ENCODE results near the gene FAM169A.
"Not testable (repeated sequence)": the region's sequence is repeated elsewhere in the genome, so short reads cannot be mapped to it uniquely, and the experiment has no call there.

FAM169A gene

DNA sequence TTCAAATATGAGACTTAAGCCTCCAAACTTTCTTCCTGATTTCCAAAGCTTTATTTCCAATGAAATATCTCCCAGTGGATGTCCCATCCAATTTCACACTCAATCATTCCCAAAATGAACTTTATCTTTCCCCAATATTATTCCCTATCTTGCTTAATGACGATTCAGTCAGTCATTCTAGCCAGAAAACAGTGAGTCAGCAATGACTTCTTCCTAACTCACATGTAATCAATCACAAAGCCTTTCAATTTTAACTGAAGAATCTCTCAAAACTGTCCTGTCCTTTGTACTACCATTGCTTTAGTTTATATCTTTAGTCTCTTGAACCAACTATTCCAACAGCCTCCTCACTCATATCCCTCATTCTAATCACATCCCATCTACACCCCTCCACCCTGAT lies 64.2 kb downstream of the FAM169A start:
- no peaks in the 10 kb centered on the region for H3K27me3 ChIP-seq (ENCODE audit: control insufficient read depth in 1 of 2, insufficient read depth in 2 of 2, low read length in 2 of 2)
- H3K36me3 ChIP-seq (ENCODE audit: control insufficient read depth in 1 of 2, insufficient read depth in 2 of 2, low read length in 2 of 2): no peaks in the 10 kb centered on the region
- no peaks in the 10 kb centered on the region for H3K4me1 ChIP-seq (ENCODE audit: control insufficient read depth in 1 of 2, insufficient read depth in 2 of 2, low read length in 2 of 2)
- no peaks in the 10 kb centered on the region for H3K9me3 ChIP-seq (ENCODE audit: control insufficient read depth in 1 of 2, low read length in 2 of 2)
- no peak overlapping the region for H3K9ac ChIP-seq (ENCODE audit: low read depth in 1 of 2, low read length in 2 of 2)
- H3K4me3 ChIP-seq (ENCODE audit: low read depth in 1 of 2, low read length in 2 of 2): no peak overlapping the region
- H3K27ac ChIP-seq (ENCODE audit: low read depth, low read length): no peak overlapping the region

DNA sequence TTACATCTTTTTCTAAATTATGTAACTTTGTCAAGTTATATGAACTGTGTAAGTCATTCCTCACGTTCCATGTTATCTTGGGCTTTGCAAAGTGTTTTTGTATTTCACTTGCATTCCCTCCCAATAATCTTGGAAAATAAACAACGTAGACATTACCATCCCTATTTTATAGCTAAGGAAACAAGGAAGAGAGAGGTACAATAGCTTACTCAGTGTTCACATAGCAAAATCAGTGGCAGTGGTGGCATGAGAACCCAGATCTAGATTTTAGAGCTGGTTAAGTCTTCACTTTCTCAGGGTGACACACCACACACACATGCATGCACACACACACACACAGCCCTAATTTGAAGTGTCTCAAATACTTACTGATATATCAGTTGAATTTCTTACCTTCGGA lies 65.0 kb downstream of the FAM169A start:
- Histone ChIP-seq H3K9ac (ENCODE audit: low read depth in 1 of 2, low read length in 2 of 2) (no peak overlapping the region), H3K4me3 (ENCODE audit: low read depth in 1 of 2, low read length in 2 of 2) (no peak overlapping the region), H3K27me3 (ENCODE audit: control insufficient read depth in 1 of 2, insufficient read depth in 2 of 2, low read length in 2 of 2) (no peaks in the 10 kb centered on the region), H3K9me3 (ENCODE audit: control insufficient read depth in 1 of 2, low read length in 2 of 2) (no peaks in the 10 kb centered on the region), H3K4me1 (ENCODE audit: control insufficient read depth in 1 of 2, insufficient read depth in 2 of 2, low read length in 2 of 2) (no peaks in the 10 kb centered on the region), H3K36me3 (ENCODE audit: control insufficient read depth in 1 of 2, insufficient read depth in 2 of 2, low read length in 2 of 2) (no peaks in the 10 kb centered on the region), H3K27ac (ENCODE audit: low read depth, low read length) (no peak overlapping the region)

DNA sequence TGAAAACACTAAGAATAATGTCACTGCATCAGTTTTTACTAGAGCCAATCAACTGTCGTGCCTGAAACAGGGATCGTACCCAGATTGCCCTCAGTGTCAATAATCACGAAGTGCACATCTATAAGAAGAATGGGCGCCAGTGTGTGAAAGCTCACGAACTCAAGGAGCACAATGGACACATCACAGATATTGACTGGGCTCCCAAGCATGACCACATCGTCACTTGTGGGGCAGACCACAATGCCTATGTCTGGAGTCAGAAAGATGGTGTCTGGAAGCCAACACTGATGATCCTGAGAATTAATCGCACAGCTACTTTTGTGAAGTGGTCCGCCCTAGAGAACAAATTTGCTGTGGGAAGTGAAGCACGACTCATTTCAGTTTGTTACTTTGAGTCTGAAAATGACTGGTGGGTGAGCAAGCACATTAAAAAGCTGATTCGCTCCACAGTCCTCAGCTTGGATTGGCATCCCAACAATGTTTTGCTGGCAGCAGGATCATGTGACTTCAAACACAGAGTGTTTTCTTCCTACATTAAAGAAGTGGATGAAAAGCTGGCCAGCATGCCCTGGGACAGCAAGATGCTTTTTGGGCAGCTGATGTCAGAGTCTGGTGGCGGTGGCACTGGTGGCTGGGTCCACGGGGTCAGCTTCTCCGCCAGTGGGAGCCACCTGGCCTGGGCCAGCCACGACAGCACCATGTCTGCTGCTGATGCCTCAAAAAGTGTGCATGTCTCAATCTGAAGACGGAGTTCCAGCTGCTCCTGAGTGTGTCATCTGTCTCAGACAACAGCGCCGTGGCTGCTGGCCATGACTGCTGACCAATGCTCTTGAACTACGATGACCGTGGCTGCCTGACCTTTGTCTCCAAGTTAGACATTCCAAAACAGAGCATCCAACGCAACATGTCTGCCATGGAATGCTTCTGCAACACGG lies 66.9 kb downstream of the FAM169A start:
- Histone ChIP-seq H3K4me1 (ENCODE audit: control insufficient read depth in 1 of 2, insufficient read depth in 2 of 2, low read length in 2 of 2) (no peaks in the 10 kb centered on the region), H3K27ac (ENCODE audit: low read depth, low read length) (no peak overlapping the region), H3K4me3 (ENCODE audit: low read depth in 1 of 2, low read length in 2 of 2) (no peak overlapping the region), H3K9me3 (ENCODE audit: control insufficient read depth in 1 of 2, low read length in 2 of 2) (no peaks in the 10 kb centered on the region), H3K27me3 (ENCODE audit: control insufficient read depth in 1 of 2, insufficient read depth in 2 of 2, low read length in 2 of 2) (no peaks in the 10 kb centered on the region), H3K36me3 (ENCODE audit: control insufficient read depth in 1 of 2, insufficient read depth in 2 of 2, low read length in 2 of 2) (no peaks in the 10 kb centered on the region), H3K9ac (ENCODE audit: low read depth in 1 of 2, low read length in 2 of 2) (no peak overlapping the region)

DNA sequence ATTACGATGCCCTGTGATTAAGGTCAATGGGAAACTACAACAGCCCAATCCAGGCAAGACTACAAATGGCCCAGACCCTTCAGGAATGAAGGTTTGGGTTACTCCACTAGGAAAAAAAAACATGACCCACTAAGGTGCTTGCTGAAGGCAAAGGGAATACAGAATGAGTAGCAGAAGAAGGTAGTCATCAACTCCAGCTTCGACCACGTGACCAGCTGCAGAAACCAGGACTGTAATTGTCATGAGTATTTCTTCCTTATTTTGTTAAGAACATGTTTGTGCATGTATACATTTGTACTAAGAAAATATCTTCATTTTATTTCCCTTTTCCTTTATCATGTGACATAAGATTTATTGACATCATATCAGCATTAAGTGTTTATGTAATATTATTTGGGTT lies 74.5 kb downstream of the FAM169A start:
- H3K36me3 ChIP-seq (ENCODE audit: control insufficient read depth in 1 of 2, insufficient read depth in 2 of 2, low read length in 2 of 2); H3K27ac ChIP-seq (ENCODE audit: low read depth, low read length); H3K27me3 ChIP-seq (ENCODE audit: control insufficient read depth in 1 of 2, insufficient read depth in 2 of 2, low read length in 2 of 2); H3K4me1 ChIP-seq (ENCODE audit: control insufficient read depth in 1 of 2, insufficient read depth in 2 of 2, low read length in 2 of 2); H3K4me3 ChIP-seq (ENCODE audit: low read depth in 1 of 2, low read length in 2 of 2); H3K9me3 ChIP-seq (ENCODE audit: control insufficient read depth in 1 of 2, low read length in 2 of 2); H3K9ac ChIP-seq (ENCODE audit: low read depth in 1 of 2, low read length in 2 of 2): not testable (repeated sequence)

DNA sequence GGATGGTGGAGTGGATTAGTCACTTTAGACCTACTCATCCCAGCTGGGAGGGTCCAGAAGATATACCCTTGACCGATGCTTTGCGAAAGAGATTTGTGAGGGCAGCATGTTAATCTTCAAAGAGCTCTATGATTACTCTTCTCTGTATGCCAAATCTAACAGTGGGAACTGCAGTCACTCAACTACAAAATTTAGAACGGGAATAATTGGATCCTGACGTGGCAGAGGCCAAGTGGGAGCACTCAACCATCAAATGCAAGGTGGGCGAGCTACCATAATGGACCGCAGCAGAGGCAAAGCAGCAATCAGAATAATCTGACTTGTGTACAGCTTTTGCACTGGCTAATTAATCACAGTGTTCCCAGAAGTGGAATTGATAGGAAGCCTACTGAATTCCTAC lies 78.8 kb downstream of the FAM169A start:
- Histone ChIP-seq H3K4me3 (ENCODE audit: low read depth in 1 of 2, low read length in 2 of 2) (no peak overlapping the region), H3K4me1 (ENCODE audit: control insufficient read depth in 1 of 2, insufficient read depth in 2 of 2, low read length in 2 of 2) (no peaks in the 10 kb centered on the region)

DNA sequence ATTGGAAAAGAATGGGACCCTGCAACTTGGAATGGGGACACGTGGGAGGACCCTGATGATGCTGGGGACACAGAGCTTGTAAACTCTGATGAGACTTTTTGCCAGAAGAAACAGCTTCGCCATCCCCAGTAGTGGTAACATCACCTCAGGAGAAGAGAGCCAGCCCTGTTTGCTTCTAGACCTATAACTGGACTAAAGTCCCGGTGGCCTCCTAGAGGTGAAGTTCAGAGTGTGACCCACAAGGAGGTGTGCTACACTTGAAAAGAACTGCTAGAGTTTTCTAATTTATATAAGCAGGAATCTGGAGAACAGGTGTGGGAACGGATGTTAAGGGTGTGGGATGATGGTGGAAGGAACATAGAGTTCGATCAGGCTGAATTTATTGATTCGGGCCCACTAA lies 79.3 kb downstream of the FAM169A start:
- H3K4me3 ChIP-seq (ENCODE audit: low read depth in 1 of 2, low read length in 2 of 2): no peak overlapping the region
- no peaks in the 10 kb centered on the region for H3K36me3 ChIP-seq (ENCODE audit: control insufficient read depth in 1 of 2, insufficient read depth in 2 of 2, low read length in 2 of 2)
- H3K9me3 ChIP-seq (ENCODE audit: control insufficient read depth in 1 of 2, low read length in 2 of 2): no peaks in the 10 kb centered on the region
- H3K27me3 ChIP-seq (ENCODE audit: control insufficient read depth in 1 of 2, insufficient read depth in 2 of 2, low read length in 2 of 2): no peaks in the 10 kb centered on the region
- no peaks in the 10 kb centered on the region for H3K4me1 ChIP-seq (ENCODE audit: control insufficient read depth in 1 of 2, insufficient read depth in 2 of 2, low read length in 2 of 2)
- no peak overlapping the region for H3K27ac ChIP-seq (ENCODE audit: low read depth, low read length)
- H3K9ac ChIP-seq (ENCODE audit: low read depth in 1 of 2, low read length in 2 of 2): no peak overlapping the region

More for the DNA sequence above, 78.8 kb downstream of the FAM169A start:
- no peaks in the 10 kb centered on the region for H3K27me3 ChIP-seq (ENCODE audit: control insufficient read depth in 1 of 2, insufficient read depth in 2 of 2, low read length in 2 of 2)
- H3K9ac ChIP-seq (ENCODE audit: low read depth in 1 of 2, low read length in 2 of 2): no peak overlapping the region
- H3K27ac ChIP-seq (ENCODE audit: low read depth, low read length): no peak overlapping the region
- H3K9me3 ChIP-seq (ENCODE audit: control insufficient read depth in 1 of 2, low read length in 2 of 2): no peaks in the 10 kb centered on the region
- H3K36me3 ChIP-seq (ENCODE audit: control insufficient read depth in 1 of 2, insufficient read depth in 2 of 2, low read length in 2 of 2): no peaks in the 10 kb centered on the region

DNA sequence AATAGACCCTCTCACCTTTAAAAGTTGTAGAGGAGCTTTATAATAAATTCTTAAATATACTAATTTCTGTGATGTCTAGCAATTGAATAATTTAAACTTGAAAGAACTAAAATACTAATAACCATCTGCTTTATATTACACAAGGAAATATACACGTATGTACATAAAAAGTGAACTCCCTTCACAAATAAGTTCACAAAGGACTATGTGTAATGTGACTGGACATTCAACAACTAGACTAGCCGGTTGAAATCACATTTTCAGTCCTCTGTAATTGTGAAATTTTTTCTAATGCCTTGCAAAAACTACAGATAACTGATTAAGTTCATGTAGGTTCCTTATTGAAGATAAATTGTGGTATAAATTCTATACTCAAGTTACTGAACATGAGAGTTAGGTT lies 87.6 kb downstream of the FAM169A start:
- no peak overlapping the region for H3K27ac ChIP-seq (ENCODE audit: low read depth, low read length)
- H3K4me1 ChIP-seq (ENCODE audit: control insufficient read depth in 1 of 2, insufficient read depth in 2 of 2, low read length in 2 of 2): no peaks in the 10 kb centered on the region
- H3K9ac ChIP-seq (ENCODE audit: low read depth in 1 of 2, low read length in 2 of 2): no peak overlapping the region
- no peak overlapping the region for H3K4me3 ChIP-seq (ENCODE audit: low read depth in 1 of 2, low read length in 2 of 2)
- peaks cover 13 to 33% of the 10 kb centered on the region in 2 donors for H3K36me3 ChIP-seq (ENCODE audit: control insufficient read depth in 1 of 2, insufficient read depth in 2 of 2, low read length in 2 of 2)
- H3K27me3 ChIP-seq (ENCODE audit: control insufficient read depth in 1 of 2, insufficient read depth in 2 of 2, low read length in 2 of 2): no peaks in the 10 kb centered on the region
- no peaks in the 10 kb centered on the region for H3K9me3 ChIP-seq (ENCODE audit: control insufficient read depth in 1 of 2, low read length in 2 of 2)

DNA sequence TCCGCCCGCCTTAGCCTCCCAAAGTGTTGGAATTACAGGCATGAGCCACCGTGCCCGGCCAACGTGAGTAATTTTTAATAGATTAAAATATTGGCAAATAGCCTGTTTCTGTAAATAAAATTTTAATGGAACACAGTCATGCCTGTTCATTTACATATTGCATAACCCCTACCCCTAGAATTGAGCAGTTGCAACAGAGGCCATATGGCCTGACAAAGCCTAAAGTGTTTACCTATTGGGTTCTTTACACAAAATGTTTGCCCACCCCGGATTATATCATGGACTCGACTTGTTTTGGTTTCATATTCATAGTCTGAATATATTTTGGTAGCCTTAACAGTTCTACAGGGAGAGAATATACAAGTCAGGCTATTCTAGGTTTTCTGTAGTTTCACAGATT lies 93.8 kb downstream of the FAM169A start:
- Histone ChIP-seq H3K27ac (ENCODE audit: low read depth, low read length) (no peak overlapping the region), H3K9ac (ENCODE audit: low read depth in 1 of 2, low read length in 2 of 2) (no peak overlapping the region), H3K4me3 (ENCODE audit: low read depth in 1 of 2, low read length in 2 of 2) (no peak overlapping the region), H3K4me1 (ENCODE audit: control insufficient read depth in 1 of 2, insufficient read depth in 2 of 2, low read length in 2 of 2) (peaks cover 8% of the 10 kb centered on the region in 2 donors), H3K36me3 (ENCODE audit: control insufficient read depth in 1 of 2, insufficient read depth in 2 of 2, low read length in 2 of 2) (peaks cover 32 to 61% of the 10 kb centered on the region in 2 donors), H3K9me3 (ENCODE audit: control insufficient read depth in 1 of 2, low read length in 2 of 2) (no peaks in the 10 kb centered on the region), H3K27me3 (ENCODE audit: control insufficient read depth in 1 of 2, insufficient read depth in 2 of 2, low read length in 2 of 2) (no peaks in the 10 kb centered on the region)

DNA sequence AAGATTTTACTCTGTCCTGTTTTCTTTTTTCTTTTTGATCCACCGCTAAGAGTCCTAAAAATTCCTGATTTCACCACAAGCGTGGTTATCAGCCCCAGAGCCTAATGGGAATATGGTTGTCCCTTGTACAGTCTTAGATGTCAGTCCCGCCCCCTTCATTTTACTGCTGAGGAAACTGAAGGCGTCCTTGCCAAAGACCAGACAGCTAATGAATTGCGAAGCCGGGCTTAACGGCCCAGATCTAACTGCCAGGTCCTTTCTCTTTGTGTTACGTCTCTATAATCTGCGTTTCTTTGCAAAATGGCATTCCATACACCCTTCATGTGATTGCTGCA lies 98.6 kb downstream of the FAM169A start:
- H3K36me3 ChIP-seq (ENCODE audit: control insufficient read depth in 1 of 2, insufficient read depth in 2 of 2, low read length in 2 of 2): peaks cover 22 to 29% of the 10 kb centered on the region in 2 donors
- H3K4me1 ChIP-seq (ENCODE audit: control insufficient read depth in 1 of 2, insufficient read depth in 2 of 2, low read length in 2 of 2): peaks cover 13 to 25% of the 10 kb centered on the region in 2 donors
- peak overlapping the region; percentile 80 to 82 for H3K9ac ChIP-seq (ENCODE audit: low read depth in 1 of 2, low read length in 2 of 2)
- H3K27me3 ChIP-seq (ENCODE audit: control insufficient read depth in 1 of 2, insufficient read depth in 2 of 2, low read length in 2 of 2): no peaks in the 10 kb centered on the region
- peak overlapping the region; percentile 84 to 92 for H3K4me3 ChIP-seq (ENCODE audit: low read depth in 1 of 2, low read length in 2 of 2)
- H3K27ac ChIP-seq (ENCODE audit: low read depth, low read length): no peak overlapping the region
- no peaks in the 10 kb centered on the region for H3K9me3 ChIP-seq (ENCODE audit: control insufficient read depth in 1 of 2, low read length in 2 of 2)

DNA sequence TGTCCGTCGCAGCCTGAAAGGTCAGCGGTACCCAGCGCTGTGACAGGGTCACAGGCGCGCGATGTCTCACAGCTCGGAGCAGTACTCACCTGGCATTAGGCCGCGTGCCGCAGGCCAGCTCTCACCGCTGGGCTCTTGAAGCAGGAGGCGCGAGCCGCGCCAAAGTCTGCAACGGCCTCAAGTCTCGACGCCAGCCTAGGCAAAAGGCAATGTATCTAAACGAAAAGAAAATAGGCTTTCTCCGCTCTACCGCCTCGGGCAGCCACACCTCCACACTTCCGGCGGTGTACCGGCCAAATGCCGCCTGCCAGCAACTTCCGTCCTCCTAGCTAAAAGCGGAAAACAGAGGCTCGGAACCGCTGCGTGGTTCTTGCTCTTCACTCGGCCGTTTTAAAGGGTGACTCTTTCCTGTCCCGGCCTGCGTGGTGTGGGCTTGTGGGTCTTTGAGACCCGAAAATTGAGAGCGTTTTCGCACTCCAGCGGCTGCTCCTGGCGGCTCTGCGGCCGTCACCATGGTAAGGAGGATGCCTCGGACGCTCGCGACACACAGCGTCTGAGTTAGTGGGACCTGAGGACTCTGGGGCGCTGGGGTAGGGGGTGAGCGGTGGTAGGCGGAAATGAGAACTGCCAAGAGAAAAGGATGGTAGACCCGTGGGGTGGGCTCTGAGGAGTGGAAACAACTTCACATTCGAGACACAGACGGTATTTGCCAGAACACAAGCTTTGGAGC lies 99.2 kb downstream of the FAM169A start, which contains the start of the genes GFM2 and NSA2:
TSS of gene GFM2 (minus strand) at position 269 of the 730 bp plus-strand sequence. CDS start 3,375 bp downstream, outside the sequence.
TSS of gene NSA2 (plus strand) at position 401 of the 730 bp plus-strand sequence. CDS start at position 513, 112 bp downstream.
- Histone ChIP-seq H3K4me3 (ENCODE audit: low read depth in 1 of 2, low read length in 2 of 2) (peak within 1 kb of the TSS; percentile 84 to 92), H3K36me3 (ENCODE audit: control insufficient read depth in 1 of 2, insufficient read depth in 2 of 2, low read length in 2 of 2) (peaks cover 21 to 30% of the 10 kb centered on the region in 2 donors), H3K27ac (ENCODE audit: low read depth, low read length) (peak within 1 kb of the TSS; percentile 43), H3K4me1 (ENCODE audit: control insufficient read depth in 1 of 2, insufficient read depth in 2 of 2, low read length in 2 of 2) (peaks cover 13 to 25% of the 10 kb centered on the region in 2 donors), H3K9ac (ENCODE audit: low read depth in 1 of 2, low read length in 2 of 2) (peak within 1 kb of the TSS; percentile 80 to 82), H3K9me3 (ENCODE audit: control insufficient read depth in 1 of 2, low read length in 2 of 2) (no peaks in the 10 kb centered on the region), H3K27me3 (ENCODE audit: control insufficient read depth in 1 of 2, insufficient read depth in 2 of 2, low read length in 2 of 2) (no peaks in the 10 kb centered on the region)

All from duodenal mucosa (tissue), 2 donors.